A204.1 (cell line): ENCODE results near the gene RNF32.

Experiments used
- FAIRE-seq: peaks from 2 replicates; lab custom pipeline; 2012; peaks lifted over from hg19 to GRCh38; lab: Jason Lieb, UNC

RNF32 gene

GRCh38 chr7:156640257-156640948 lies at the start of gene RNF32:
Gene RNF32, plus strand, starts transcription at chr7:156640774. Its CDS starts 3,104 bp downstream, at chr7:156643878.
- FAIRE-seq: no peak

DNA sequence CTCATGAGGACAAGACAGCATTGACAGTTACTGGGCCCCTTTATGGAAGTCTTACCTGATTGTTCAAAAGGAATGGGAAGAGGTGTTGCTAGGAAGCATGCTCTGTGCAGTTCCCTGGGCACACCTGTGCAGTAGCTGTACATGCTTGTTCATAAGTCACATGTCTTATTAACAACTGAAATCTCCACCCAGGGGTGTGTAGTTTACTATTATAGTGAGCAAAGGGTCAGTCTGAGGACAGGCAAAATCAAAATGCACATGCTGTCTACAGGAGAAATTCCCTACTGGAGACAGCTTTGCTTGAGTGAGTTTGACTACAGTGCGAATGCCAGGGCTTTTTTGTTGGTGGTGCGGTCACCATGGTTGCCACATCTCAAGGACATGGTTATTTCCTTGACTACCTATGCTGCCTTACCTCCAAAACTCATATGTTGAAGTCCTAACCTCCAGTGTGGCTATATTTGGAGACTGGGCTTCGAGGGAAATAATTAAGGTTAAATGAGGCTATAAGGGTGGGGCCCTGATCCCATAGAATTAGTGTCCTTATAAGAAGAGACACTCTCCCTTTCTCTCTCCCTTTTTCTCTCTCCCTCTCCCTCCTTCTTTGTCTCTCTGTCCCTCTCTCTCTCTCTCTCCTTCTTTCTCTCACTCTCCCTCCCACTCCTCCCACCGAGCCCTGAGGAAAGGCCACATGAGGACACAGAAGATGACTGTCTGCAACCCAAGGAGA lies 48.3 kb upstream of the RNF32 start:
- FAIRE-seq: no peak

DNA sequence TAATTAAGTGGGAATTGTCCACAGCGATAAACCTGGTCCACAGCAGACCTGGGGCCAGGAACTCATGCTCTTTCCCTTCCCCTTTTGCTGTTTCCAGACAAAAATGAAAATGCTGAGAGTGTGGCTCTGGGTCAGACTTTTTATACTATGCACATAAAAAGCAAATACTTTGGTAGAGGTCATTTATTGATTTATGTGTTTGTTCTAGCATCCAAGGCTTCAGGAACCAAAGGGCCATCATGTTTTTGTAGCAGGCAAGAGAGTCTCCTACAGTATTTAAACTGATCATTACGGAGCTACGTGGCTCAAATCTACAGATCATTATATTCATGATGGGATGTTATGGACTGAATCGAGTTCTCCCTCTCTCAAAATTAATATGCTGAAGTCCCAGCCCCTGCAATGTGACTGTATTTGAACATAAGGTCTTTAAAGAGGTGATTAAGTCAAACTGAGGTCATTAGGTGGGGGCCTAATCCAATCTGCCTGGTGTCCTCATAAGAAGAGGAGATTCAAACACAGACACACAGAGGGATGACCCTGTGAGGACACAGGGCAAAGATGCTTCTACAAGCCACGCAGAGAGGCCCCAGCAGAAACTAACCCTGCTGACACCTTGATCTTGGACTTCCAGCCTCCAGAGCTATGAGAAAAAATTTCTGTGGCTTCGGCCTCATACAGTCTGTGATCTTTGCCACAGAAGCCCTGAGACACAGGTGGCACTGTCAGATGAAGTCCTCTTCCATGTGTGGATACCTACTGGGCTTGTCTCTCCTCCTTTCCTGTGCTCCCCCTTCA lies 46.1 kb upstream of the RNF32 start:
- no peak for FAIRE-seq

- no peak for FAIRE-seq
These were observed 40.1 kb upstream of the RNF32 start for GRCh38 chr7:156600496-156600895.

GRCh38 chr7:156602283-156602682 lies 38.3 kb upstream of the RNF32 start:
- no peak for FAIRE-seq

- no peak for FAIRE-seq
These were observed 37.6 kb upstream of the RNF32 start for GRCh38 chr7:156603011-156603410.

- FAIRE-seq: no peak
These were observed 36.9 kb upstream of the RNF32 start for GRCh38 chr7:156603629-156604028.

- no peak for FAIRE-seq
These were observed 36.3 kb upstream of the RNF32 start for GRCh38 chr7:156604311-156604710.

- FAIRE-seq: no peak
These were observed 35.5 kb upstream of the RNF32 start for GRCh38 chr7:156604836-156605695.

DNA sequence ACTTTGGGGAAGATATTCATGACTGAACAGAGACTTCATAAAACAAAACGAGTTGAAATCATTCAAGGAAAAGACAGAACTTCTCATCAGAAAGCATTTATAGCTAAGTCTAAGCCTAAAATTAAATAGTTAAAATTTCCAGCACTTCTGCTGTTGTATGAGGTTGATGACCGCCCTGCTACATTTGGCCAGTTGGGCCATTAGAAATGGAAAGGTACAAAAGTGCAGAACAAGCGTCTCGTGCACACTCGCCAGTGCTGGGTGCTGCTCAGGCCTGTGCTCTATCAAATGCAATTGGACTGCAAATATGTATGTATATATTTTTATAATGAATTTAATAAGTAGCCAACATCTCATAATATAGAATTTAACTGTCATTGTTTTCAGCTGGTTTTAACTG lies 34.4 kb upstream of the RNF32 start:
- FAIRE-seq: no peak

DNA sequence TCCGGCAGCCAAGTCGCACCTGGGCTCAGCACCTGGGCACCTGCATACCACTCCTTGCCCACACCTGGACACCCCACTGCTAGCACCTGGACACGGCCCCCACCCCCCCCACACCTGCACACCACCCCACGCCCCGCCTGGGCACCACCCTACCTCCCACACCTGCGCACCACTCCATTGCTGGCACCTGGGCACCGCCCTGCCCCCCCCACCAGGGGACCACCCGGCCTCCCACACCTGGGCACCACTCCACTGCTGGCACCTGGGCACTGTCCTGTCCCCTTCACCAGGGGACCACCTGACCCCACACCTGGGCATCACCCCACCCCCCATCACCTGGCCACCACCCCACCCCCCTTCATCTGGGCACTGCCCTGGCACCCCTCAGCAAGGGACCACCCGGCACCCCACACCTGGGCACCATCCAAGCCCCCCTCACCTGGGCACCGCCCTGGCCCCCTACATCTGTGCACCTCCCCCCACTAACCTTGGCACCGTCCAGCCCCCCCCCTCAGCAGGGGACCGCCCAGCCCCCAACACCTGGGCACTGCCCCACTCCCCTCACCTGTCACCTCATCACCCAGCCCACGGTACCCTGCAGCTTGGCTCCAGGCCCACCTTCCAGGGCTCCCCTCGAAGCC lies 33.8 kb upstream of the RNF32 start:
- FAIRE-seq: no peak

- no peak for FAIRE-seq
These were observed 33.0 kb upstream of the RNF32 start for GRCh38 chr7:156607332-156608172.

DNA sequence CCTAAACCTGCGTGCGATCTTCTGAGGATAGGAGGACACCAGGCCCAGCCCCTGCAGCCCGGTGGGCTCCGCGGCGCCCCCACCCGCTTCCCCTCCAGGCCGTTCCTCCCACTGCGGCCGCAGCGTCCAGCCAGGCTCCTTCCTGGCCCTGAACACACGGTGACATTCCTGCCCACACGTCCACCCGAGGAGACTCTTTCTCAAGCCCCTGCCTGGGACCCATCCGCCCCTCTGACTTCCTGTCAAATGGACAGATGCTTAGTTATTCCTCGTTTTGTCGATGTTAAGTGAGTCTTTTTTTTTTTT lies 32.4 kb upstream of the RNF32 start:
- FAIRE-seq: no peak

DNA sequence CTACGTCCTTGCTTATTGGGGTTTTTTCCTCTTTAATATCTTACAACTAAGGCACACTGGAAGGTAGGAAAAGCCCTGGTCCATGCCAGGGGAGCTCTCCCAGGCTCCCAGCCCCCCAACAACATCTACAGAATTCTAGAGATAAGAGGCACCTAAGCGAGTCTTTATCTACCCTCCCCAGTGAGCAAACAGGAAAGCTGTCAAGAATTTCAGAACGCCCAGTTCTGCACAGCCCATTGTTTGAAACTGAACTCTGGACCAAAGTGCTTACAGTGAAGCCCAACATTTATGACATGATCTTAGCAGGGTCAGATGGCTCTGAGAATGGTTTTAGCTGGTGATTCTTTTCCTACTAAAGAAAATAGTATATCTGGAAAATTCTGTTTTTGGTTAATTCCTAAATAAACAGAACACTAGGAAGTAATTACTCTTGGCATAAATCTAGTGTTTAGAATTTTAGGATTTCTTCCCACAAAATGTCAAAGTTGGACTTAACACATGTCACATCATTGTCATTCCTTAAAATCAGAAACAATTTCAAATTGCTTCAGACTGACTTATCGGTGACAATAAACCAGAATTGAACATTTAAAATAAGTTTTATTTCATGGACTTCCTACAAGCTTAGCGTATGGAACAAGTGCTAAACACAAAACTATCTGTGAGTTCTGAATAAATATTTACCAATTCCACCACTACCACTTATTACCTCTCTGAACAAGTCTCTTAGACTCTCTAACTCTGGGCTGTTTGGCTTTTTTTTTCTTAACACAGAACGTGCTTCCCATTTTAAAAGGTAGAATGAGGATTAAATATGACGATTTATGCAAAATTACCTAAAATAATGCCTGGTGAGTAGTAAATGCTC lies 31.3 kb upstream of the RNF32 start:
- no peak for FAIRE-seq

GRCh38 chr7:156610130-156610529 lies 30.4 kb upstream of the RNF32 start:
- no peak for FAIRE-seq

DNA sequence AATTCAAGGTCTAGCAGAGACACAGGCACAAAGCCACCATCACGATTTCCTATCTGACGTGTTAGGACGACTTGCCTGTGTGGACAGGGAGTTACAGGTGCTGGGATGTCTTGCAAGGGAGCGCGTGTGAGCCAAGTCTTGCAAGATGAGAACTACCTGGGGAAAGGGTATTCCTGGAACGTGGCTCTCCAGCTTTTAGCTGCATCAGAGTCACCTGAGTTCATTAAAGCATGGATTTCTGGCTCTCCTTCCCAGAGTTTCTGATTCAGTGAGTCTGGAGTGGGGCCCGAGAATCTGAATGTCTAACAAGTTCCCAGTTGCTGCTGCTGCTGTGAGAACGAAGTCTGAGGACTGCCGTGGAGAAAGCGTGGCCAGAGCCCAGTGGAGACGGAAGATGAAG lies 30.0 kb upstream of the RNF32 start:
- FAIRE-seq: no peak

DNA sequence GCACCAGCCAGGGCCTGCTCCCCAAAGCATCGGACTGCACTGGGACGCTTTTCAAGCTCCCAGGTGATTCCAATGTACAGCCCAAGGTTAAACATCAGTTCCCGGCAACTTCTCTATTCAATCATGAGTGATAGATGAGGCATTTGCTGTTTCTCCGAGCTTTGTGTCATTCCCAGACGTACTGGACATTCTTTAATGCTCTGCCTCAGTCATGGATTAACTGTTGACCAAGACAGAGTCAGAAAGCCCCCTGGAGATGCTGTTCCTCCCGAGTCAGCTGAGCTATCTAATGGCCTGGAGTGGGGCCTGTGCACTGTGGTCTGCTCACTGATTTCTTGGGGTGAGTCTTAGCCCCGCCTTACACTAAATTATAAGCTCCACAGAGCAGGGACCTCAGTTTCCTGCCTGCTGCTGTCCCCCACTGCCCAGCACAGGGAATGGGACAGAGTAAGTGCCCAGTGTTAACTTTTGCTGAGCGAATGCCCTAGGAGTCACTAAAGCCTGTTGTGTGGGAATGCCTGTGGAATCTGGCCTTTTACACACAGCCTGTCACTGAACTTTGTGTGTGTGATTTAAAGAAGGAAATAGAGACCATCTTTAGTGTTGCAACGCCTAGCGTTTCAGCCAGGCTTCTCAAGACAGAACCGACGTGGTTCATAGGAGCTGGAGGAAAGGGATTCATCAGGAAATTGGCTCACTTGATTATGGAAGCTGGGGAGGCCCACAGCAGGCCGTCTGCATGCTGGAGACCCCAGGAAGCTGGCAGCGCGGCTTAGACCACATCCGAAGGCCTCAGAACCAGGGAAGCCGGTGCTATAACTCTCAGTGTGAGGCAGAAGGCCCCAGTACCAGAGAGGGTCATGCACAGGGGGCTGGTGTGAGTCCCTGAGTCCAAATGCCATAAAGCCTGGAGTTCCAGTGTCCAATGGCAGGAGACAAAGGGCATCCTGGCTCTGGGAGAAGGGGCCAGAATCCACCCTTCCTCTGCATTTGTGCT lies 29.3 kb upstream of the RNF32 start:
- FAIRE-seq: no peak

- no peak for FAIRE-seq
These were observed 27.6 kb upstream of the RNF32 start for GRCh38 chr7:156612930-156613329.
